Measurements from ENCODE around the gene LDLRAP1.

DNA sequence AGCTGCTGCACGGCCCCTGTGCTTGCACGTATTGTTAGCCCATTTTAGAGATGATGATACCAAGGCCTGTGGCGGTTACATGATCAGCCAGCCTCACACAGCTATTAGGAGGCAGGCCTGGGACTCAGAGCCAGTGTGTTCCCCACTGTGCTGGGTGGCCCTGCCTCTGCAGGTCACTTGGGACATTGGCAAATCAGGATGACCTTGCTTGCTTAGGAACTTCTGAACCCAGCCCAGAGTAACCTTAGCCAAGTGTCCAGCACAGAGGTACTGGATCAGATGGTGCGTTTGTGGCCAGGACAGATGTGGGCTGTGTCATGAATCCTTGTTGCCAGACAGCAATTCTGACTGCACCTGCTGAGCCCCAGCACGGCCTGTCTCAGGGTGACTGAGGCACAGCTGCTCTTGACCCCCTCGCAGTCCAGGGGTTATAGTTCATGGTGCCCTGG lies 28.1 kb downstream of the LDLRAP1 start:
- TF ChIP-seq SUZ12 (IDR thresholded peaks at IDR 0.05; ENCODE audit: extremely low read depth, insufficient read depth, insufficient read length) (no peak), ZNF274 (IDR thresholded peaks at IDR 0.05; ENCODE audit: low read depth, low read length) (no peak)

All from NT2/D1 (cell line).